ENCODE measurements around the gene TMEM45A. TPM values are rescaled to one million over a fixed set of nuclear protein-coding genes. Genes with fewer than 3 reads are reported as not detected.
"Not testable (repeated sequence)": the region's sequence is repeated elsewhere in the genome, so short reads cannot be mapped to it uniquely, and the experiment has no call there.

TMEM45A gene
- total RNA-seq, 1 donor from 2014 or later: 0.32 TPM

GRCh38 chr3:100531093-100531492 is 38.7 kb downstream of the TMEM45A start:
- intact Hi-C loops (cut with micrococcal nuclease): no loop called here

DNA sequence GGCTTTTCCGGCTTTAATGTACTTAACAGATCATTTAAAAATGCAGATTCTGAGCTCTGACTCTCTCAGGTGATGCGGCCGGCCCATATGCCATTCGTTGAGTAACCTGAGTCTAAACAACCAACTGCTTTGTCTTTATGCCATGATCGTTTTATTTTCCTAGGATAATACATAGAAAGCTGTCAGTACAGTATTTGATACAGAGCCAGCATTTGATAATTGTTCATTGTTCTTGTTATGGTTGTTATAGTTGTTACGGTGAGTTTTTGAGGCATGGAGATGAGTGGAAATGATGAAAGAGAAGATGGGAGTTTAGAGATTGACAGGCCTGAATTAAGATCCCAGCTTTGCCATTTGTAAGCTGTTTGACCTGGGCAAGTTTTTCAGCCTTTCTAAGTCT is 40.0 kb downstream of the TMEM45A start:
- intact Hi-C loops (cut with micrococcal nuclease): no loop called here

DNA sequence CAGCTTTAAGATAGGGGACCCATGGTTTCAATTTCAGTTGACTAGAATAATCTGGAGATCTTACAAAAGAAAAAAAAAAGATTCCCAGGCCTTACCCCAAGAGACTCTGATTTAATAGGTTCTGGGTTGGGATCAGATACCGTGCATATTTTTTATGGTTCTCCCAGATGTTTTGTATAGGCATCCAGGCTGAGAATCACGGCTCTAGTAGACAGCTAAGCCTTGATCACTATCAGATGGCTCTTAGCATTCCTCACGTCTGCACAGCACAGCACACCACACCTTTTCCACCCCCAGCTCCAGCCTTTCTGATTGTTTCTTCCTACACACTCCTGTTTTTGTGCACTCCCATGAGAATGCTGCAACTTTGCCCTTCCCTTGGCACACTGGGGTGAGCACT is 40.8 kb downstream of the TMEM45A start:
- intact Hi-C loops (cut with micrococcal nuclease): no loop called here

DNA sequence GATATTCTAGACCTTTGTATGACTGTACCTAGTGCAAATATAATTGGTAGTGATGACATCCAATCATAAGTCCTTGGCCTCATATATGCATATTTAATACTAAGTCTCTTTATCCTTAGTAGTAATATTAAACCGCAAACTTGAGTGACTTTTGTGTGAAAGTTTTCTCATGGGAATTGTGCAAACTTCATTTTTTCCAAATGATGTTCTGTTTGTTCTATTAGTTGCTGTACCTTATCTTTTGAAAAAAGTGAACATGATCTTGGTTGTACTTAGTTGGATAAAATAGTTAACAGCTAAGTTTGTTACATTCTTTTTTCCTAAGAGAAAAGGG is 43.2 kb downstream of the TMEM45A start:
- intact Hi-C loops (cut with micrococcal nuclease): no loop called here

DNA sequence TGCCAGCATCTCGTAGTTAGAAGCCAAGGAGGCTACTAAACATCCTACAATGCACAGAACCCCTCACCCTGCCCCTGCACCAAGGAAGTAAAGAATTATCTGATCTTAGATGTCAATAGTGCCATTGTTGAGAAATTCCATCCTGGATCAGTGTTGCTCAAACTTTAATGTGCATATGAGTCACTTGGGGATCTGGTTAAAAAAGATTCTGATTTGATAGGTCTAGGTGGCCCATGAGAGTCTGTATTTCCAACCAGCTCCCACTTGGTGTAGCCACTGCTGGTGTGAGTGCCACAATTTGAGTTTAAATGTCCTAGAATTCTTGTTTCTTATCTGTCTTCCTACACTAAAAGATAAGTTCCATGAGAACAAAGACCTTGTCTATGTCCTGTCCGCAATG is 43.7 kb downstream of the TMEM45A start:
- intact Hi-C loops (cut with micrococcal nuclease): no loop called here

GRCh38 chr3:100537646-100538338 is 45.4 kb downstream of the TMEM45A start:
- intact Hi-C loops (cut with micrococcal nuclease): no loop called here

DNA sequence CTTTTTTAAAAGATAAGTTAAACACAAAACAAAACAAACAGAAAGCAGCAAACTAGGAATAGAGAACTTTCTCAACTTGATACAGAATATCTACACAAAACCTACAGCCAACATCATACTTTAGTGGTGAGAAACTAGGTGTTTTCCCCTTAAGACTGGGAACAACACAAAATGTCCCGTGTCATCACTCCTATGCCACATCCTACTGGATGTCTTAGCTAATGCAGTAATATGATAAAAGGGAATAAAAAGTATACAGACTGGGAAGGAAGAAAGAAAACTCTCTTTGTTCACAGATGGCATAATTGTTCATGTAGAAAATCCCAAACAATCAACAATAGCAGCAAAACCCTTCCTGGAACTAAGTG is 45.9 kb downstream of the TMEM45A start:
- intact Hi-C loops (cut with micrococcal nuclease): no loop called here

- intact Hi-C loops (cut with micrococcal nuclease): no loop called here
Observed at GRCh38 chr3:100540791-100541334, 48.4 kb downstream of the TMEM45A start.

GRCh38 chr3:100541428-100541827 is 49.0 kb downstream of the TMEM45A start:
- intact Hi-C loops (cut with micrococcal nuclease): not testable (repeated sequence)

GRCh38 chr3:100545371-100545770 is 53.0 kb downstream of the TMEM45A start:
- intact Hi-C loops (cut with micrococcal nuclease): no loop called here

GRCh38 chr3:100546020-100546744 is 53.8 kb downstream of the TMEM45A start:
- intact Hi-C loops (cut with micrococcal nuclease): no loop called here

DNA sequence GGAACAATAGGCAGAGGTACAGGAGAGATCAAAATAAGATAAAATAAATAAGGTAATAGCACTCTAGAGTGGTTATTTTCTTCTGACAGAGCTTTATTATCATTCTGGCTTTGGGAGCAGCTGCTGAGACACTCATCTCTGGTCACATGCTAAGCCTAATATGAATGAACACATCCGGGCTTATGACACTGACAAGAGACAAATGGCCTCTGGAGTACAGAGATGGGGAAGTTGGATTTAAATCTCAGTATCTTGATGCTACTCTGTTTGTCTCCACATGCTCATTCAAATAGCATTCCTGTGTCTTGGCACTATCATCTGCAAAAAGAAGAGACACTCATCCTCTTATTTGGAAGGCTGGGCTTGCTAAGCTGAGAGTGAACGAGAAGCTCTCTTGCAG is 55.6 kb downstream of the TMEM45A start:
- intact Hi-C loops (cut with micrococcal nuclease): no loop called here

GRCh38 chr3:100553618-100554372 is 61.4 kb downstream of the TMEM45A start:
- intact Hi-C loops (cut with micrococcal nuclease): no loop called here

DNA sequence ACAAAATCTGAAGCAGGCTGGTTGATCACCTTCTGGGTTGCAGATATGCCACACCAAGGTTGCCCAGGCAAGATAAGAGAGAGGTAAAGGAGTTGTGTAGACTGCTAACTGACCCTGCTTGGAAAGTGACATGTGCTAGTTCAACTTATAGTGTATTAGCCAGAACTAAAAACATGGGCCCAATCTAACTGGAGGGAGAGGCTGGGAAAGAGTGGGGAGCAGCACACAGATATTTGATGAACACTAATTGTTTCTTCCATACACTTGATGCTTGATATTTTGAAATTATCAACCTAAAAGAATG is 61.9 kb downstream of the TMEM45A start:
- intact Hi-C loops (cut with micrococcal nuclease): no loop called here

GRCh38 chr3:100556673-100557310 is 64.4 kb downstream of the TMEM45A start:
- intact Hi-C loops (cut with micrococcal nuclease): no loop called here

GRCh38 chr3:100558233-100558632 is 65.8 kb downstream of the TMEM45A start:
- intact Hi-C loops (cut with micrococcal nuclease): no loop called here

DNA sequence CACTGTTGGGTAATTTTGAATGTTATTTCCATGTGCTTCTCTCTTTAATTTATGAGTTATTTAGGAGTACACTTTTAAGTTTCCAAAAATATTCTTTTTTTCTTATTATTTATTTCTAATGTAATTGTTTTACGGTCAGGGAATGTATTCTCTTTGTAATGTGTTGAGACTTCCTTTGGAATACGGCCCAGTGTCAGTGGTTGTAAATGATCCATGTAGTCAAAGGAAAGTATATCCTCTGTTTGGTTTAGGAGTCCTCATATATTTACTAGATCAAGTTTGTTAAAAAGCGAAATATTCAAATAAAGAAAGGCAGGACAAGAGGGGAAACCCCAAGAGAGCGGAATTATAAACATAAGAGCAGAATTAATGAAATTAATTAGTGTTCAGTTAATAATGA is 68.0 kb downstream of the TMEM45A start:
- intact Hi-C loops (cut with micrococcal nuclease): no loop called here

- intact Hi-C loops (cut with micrococcal nuclease): no loop called here
Observed at GRCh38 chr3:100561459-100562158, 69.2 kb downstream of the TMEM45A start.

GRCh38 chr3:100562224-100562857 is 69.9 kb downstream of the TMEM45A start:
- intact Hi-C loops (cut with micrococcal nuclease): no loop called here

DNA sequence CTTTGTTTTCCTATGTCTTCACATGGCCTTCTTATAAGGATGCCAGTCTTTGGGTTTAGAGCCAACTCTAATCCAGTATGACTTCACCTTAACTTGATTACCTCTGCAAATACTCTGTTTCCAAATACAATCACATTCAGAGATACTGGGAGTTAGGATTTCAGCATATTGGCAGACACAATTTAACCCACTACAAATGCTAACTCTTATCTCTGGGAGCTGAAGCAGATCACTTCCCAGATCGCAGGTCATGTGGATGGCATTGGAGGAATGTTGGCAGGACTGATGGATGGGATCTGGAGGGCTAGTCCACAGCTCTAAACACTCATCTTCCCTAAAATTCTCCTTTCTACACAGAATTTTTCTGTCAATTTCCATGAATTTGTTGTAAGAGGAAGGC is 70.8 kb downstream of the TMEM45A start:
- intact Hi-C loops (cut with micrococcal nuclease): no loop called here
